Colonic mucosa (tissue), 4 donors: ENCODE measurements around the gene TOR4A. TPM values are rescaled to one million over a fixed set of nuclear protein-coding genes. Genes with fewer than 3 reads are reported as not detected.

Experiments used
- DNase-seq: peaks from one replicate; pipeline ENCODE4 v3.0.0-alpha.2; 2020
- H3K27ac ChIP-seq: fragments of 200-600 bp; one replicate; pipeline ENCODE4 v1.8.0; 2021
- H3K27me3 ChIP-seq: fragments of 200-600 bp; one replicate; pipeline ENCODE4 v1.8.0; 2021
- H3K36me3 ChIP-seq: fragments of 200-600 bp; one replicate; pipeline ENCODE4 v1.8.0; 2021
- H3K4me1 ChIP-seq: fragments of 200-600 bp; one replicate; pipeline ENCODE4 v1.8.0; 2021; ENCODE audit warnings: mild to moderate bottlenecking
- H3K4me3 ChIP-seq: fragments of 200-600 bp; one replicate; pipeline ENCODE4 v1.8.0; 2021
- H3K9ac ChIP-seq, 2 donors: one replicate each; pipeline ENCODE4 v1.7.0; 2013; ENCODE audit warnings: control low read depth in 2 of 2, low read depth in 2 of 2, low read length in 2 of 2
- H3K9me3 ChIP-seq: fragments of 200-600 bp; one replicate; pipeline ENCODE4 v1.8.0; 2021
- intact Hi-C: fragments of 100-400 bp; cut with DNase I; formaldehyde crosslinking; loops from one replicate; pipeline ENCODE4 v1.14.1; 2022
- total RNA-seq, 2 donors: library from RNA; stranded (reverse); fragmentation: NEBNext Ultra II Directional in 1 of 2; extraction: Animal tissue kit (Norgen Biotek cat#: 25700) in 1 of 2; gene quantifications; one replicate each; pipeline ENCODE4 v1.2.1, GENCODE V29; 2021
- TF ChIP-seq, protein P1 (sequence below): fragments of 200-600 bp; IDR thresholded peaks from one replicate; pipeline ENCODE4 v1.8.0; 2022; ENCODE audit warnings: antibody characterized with exemption, mild to moderate bottlenecking
- donor health status: healthy.
- donor health status: DM: no; HTN: no; CAD: no.
- donor health status: DM: no; HTN: no; CAD: no.

The TOR4A gene
- total RNA-seq, 2 donors from 2014 or later = 57.1 to 63.9 TPM

GRCh38 chr9:137303893-137304382 is 26.4 kb downstream of the TOR4A start:
- no peaks in the 10 kb centered on the region for H3K36me3 ChIP-seq
- TF ChIP-seq, protein P1, sequence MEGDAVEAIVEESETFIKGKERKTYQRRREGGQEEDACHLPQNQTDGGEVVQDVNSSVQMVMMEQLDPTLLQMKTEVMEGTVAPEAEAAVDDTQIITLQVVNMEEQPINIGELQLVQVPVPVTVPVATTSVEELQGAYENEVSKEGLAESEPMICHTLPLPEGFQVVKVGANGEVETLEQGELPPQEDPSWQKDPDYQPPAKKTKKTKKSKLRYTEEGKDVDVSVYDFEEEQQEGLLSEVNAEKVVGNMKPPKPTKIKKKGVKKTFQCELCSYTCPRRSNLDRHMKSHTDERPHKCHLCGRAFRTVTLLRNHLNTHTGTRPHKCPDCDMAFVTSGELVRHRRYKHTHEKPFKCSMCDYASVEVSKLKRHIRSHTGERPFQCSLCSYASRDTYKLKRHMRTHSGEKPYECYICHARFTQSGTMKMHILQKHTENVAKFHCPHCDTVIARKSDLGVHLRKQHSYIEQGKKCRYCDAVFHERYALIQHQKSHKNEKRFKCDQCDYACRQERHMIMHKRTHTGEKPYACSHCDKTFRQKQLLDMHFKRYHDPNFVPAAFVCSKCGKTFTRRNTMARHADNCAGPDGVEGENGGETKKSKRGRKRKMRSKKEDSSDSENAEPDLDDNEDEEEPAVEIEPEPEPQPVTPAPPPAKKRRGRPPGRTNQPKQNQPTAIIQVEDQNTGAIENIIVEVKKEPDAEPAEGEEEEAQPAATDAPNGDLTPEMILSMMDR = no peak
- peak; percentile 45 for DNase-seq
- H3K9me3 ChIP-seq = no peaks in the 10 kb centered on the region
- intact Hi-C loops = loop anchor here (5.0 kb wide), 1 partner anchor 103 kb away; no protein-coding TSS in a partner anchor
- peaks cover 1% of the 10 kb centered on the region for H3K27me3 ChIP-seq
- peaks cover 41% of the 10 kb centered on the region for H3K4me1 ChIP-seq
- peak overlapping the region; percentile 98 for H3K27ac ChIP-seq
- H3K9ac ChIP-seq = peak overlapping the region; percentile 70 to 96
- peak overlapping the region; percentile 54 for H3K4me3 ChIP-seq

DNA sequence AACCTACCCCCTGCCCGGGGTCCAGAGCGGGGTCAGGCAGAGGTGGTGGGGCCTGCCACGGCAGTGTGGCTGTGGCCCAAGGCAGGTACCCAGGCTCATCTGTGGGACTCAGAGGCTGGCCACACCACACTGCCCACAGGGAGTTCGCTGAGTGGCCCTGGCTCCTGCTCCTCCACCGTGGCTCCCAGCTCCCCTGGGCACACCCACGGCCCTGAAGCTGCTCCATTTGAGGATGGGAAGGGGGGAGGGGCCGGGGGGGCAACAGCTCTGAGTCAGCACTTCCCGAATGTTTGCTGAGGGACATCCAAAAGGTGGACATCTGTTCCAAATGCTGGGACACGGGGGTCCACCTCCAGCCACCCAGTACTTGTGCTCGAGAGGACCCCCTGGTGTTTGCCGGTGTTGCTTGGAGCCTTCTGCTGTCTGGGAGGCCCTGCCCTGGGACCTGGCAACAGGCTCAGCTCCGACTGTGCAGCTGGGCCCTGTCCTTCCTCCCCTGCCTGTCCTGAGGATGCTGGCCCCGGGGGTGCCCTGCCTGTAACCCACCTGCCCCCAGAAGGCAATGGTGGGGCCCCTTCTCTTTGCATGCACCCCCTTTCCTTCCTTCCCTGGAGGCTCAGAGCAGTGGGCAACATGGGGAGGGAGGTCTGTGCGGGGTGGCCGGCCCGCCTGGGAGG is 27.0 kb downstream of the TOR4A start:
- peak overlapping the region; percentile 98 for H3K27ac ChIP-seq
- peak overlapping the region; percentile 54 for H3K4me3 ChIP-seq
- H3K9me3 ChIP-seq = no peaks in the 10 kb centered on the region
- peak; percentile 53 for DNase-seq
- H3K4me1 ChIP-seq = peaks cover 41% of the 10 kb centered on the region
- no peaks in the 10 kb centered on the region for H3K36me3 ChIP-seq
- TF ChIP-seq, protein P1 = no peak
- intact Hi-C loops = loop anchor here (5.0 kb wide), 1 partner anchor 103 kb away; no protein-coding TSS in a partner anchor
- no peaks in the 10 kb centered on the region for H3K27me3 ChIP-seq
- peak overlapping the region; percentile 70 to 96 for H3K9ac ChIP-seq

DNA sequence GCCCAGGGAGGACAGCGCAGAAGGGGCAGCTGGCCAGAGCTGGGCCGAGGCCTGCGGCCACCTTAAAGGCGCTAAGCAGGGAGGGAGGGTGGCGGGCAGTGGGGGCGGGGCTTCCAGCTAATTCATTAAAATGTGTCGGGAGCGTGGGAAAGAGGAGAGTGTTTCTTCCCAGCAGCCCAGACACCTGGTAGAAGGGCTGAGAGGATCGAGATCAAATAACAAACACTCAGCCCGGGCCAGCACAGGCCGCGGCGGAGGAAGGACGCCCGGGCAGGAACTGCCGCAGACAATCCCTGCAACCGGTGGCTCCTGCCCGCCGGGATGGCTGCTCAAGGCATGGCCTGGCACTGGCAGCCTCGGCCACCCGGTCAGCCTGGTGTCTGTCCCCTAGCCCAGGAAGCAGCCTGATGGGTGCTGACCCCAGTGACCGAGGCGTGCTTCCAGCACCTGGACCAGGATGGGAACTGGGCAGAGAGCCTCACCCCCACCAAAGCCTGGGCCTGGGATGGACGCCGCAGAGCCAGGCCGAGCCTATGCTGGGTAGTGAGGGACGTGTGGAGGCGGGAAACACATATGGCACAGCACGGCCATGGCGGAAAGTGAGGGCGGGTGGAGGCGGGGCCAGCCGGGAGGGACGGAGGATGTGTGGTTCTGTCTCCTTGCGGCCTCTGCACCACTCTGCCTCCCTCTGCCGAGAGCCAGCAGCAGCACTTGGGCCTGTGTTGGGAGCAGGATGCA is 27.7 kb downstream of the TOR4A start:
- no peaks in the 10 kb centered on the region for H3K36me3 ChIP-seq
- TF ChIP-seq, protein P1 = no peak
- peak; percentile 88 for DNase-seq
- peak overlapping the region; percentile 78 to 96 for H3K9ac ChIP-seq
- intact Hi-C loops = no loop called here
- H3K4me1 ChIP-seq = peaks cover 43% of the 10 kb centered on the region
- H3K9me3 ChIP-seq = no peaks in the 10 kb centered on the region
- H3K27me3 ChIP-seq = no peaks in the 10 kb centered on the region
- peak overlapping the region; percentile 98 for H3K27ac ChIP-seq
- H3K4me3 ChIP-seq = peak overlapping the region; percentile 33

DNA sequence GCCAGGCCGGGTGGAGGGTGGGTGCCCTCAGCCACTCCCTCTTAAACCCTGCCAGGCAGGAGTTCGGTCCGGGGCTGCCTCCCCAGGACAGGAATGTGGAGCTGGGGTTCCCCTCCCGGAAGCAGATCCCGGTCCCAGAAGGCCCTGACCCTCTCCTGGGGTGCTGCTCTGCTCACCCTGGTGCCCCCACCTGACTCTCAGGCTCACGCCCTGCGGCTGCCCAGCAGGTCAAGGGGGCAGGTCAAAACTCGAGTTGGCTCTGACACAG is 28.2 kb downstream of the TOR4A start:
- Histone ChIP-seq H3K9me3 (no peaks in the 10 kb centered on the region), H3K27me3 (no peaks in the 10 kb centered on the region), H3K9ac (peak overlapping the region; percentile 78 to 96), H3K36me3 (no peaks in the 10 kb centered on the region), H3K4me1 (peaks cover 46% of the 10 kb centered on the region), H3K4me3 (peak overlapping the region; percentile 33), H3K27ac (peak overlapping the region; percentile 98)
- TF ChIP-seq, protein P1 = no peak
- intact Hi-C loops = no loop called here
- no peak for DNase-seq

DNA sequence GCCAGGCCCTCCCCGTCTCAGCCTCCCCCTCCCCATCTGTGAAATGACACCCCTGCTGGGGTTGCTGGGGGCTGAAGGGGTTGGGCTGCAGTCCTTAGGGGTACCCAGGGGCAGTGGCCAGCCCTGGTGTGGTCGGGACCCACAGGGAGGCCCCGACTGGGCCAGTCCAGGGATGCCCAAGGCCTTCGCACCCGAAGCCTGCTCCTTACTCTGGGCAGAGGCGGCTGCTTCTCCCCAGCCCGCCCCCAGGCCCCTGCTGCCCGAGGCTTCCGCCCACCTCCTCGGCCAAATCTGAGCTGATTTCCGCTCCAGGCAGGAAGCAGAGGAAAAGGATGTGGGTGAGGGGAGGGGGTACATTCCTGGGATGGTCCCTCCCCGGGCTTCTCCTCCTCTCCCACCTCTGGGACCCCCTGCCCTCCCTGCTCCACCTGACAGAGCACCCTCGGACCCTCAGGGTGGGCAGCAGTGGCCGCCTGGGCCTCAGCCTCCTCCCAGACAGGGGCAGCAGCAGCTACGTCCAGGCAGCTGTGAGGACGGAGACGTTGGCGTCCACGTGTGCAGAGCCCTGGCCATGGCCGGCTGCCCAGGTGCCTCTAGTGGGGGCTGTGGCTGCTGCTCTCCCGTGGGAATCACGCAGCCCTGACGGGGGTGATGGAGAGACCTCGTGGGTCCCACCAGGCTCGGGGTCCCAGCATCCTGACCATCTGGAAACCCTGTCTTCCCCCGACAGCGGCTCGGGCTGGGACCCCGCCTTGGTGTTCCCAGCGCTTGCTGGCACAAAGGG is 28.7 kb downstream of the TOR4A start:
- Histone ChIP-seq H3K27me3 (no peaks in the 10 kb centered on the region), H3K36me3 (no peaks in the 10 kb centered on the region), H3K9ac (peak overlapping the region; percentile 78 to 96), H3K9me3 (no peaks in the 10 kb centered on the region), H3K4me3 (peak overlapping the region; percentile 33), H3K27ac (peak overlapping the region; percentile 98), H3K4me1 (peaks cover 46% of the 10 kb centered on the region)
- TF ChIP-seq, protein P1 = no peak
- intact Hi-C loops = no loop called here
- DNase-seq = peak; percentile 38
